Common myeloid progenitor, CD34-positive (primary cell): Measurements from ENCODE around the gene ZFAND3.

Experiments
- CTCF ChIA-PET: fragments of 350-600 bp; sonication (Branson Sonifier 250); formaldehyde crosslinking; loops from one replicate; lab custom pipeline; 2021; ENCODE audit warnings: antibody characterized with exemption; lab: Charles Lee
- POLR2A ChIA-PET: fragments of 350-600 bp; sonication (Branson Sonifier 250); formaldehyde crosslinking; loops from one replicate; lab custom pipeline; 2021; ENCODE audit warnings: antibody characterized with exemption; lab: Charles Lee
- DNase-seq, 3 donors: peaks; one replicate each; pipeline versions ENCODE4 v3.0.0 to v3.0.0-alpha.2; 2013
- H3K27ac ChIP-seq, 2 experiments: 1 replicate in 1 of 2; 2 replicates in 1 of 2; pipeline ENCODE4 v1.7.0; 2013; ENCODE audit warnings: inconsistent platforms in 2 of 2, low read length in 2 of 2, mild to moderate bottlenecking in 2 of 2, low read depth in 1 of 2, moderate library complexity in 1 of 2; ENCODE audit not compliant: severe bottlenecking in 2 of 2, insufficient read depth in 1 of 2, poor library complexity in 1 of 2
- H3K27me3 ChIP-seq, 5 experiments: replicated peaks in 2 of 5; 1 replicate in 3 of 5; 2 replicates in 2 of 5; pipeline versions ENCODE4 v1.6.1 to v1.7.0; 2013; ENCODE audit warnings: low read length in 4 of 5, mild to moderate bottlenecking in 2 of 5, moderate library complexity in 2 of 5, inconsistent platforms in 1 of 5; ENCODE audit not compliant: insufficient read depth in 5 of 5, control insufficient read depth in 4 of 5
- H3K36me3 ChIP-seq, 4 experiments: 1 replicate in 2 of 4; 2 replicates in 2 of 4; pipeline versions ENCODE4 v1.6.1 to v1.7.0; 2013; ENCODE audit warnings: low read length in 3 of 4, control low read depth in 1 of 4, mild to moderate bottlenecking in 1 of 4; ENCODE audit not compliant: control insufficient read depth in 4 of 4, insufficient read depth in 4 of 4
- H3K4me1 ChIP-seq, 4 experiments: 1 replicate in 3 of 4; 2 replicates in 1 of 4; pipeline versions ENCODE4 v1.6.1 to v1.7.1; 2013; ENCODE audit warnings: low read length in 3 of 4, mild to moderate bottlenecking in 3 of 4, control low read depth in 1 of 4, inconsistent platforms in 1 of 4, moderate library complexity in 1 of 4; ENCODE audit not compliant: control insufficient read depth in 4 of 4, insufficient read depth in 4 of 4; ENCODE audit errors: control extremely low read depth in 1 of 4
- H3K4me3 ChIP-seq, 7 experiments: 1 replicate in 4 of 7; 2 replicates in 3 of 7; pipeline versions ENCODE4 v1.5.1 to v1.7.0; 2013; ENCODE audit warnings: mild to moderate bottlenecking in 7 of 7, low read length in 6 of 7, moderate library complexity in 6 of 7, inconsistent platforms in 2 of 7, low read depth in 2 of 7, control low read depth in 1 of 7; ENCODE audit not compliant: insufficient read depth in 4 of 7, control insufficient read depth in 1 of 7; ENCODE audit errors: extremely low read depth in 1 of 7
- H3K9me3 ChIP-seq, 5 experiments: 1 replicate in 4 of 5; 2 replicates in 1 of 5; pipeline versions ENCODE4 v1.6.1 to v1.7.1; 2013; ENCODE audit warnings: low read length in 4 of 5, mild to moderate bottlenecking in 2 of 5, inconsistent platforms in 1 of 5, low read depth in 1 of 5, moderate library complexity in 1 of 5; ENCODE audit not compliant: control insufficient read depth in 4 of 5, insufficient read depth in 2 of 5; ENCODE audit errors: control extremely low read depth in 1 of 5
- WGBS: methylation state at CpG from one replicate; pipeline ENCODE4 v1.1.5; 2013; ENCODE audit not compliant: insufficient coverage; 5-methylcytosine and 5-hydroxymethylcytosine counted together

ZFAND3 gene

GRCh38 chr6:37910998-37911397 is 91.5 kb downstream of the ZFAND3 start:
- DNase-seq: no peak
- POLR2A ChIA-PET: no interaction called here
- peaks cover 0 to 9% (median 0%) of the 10 kb centered on the region in 5 experiments for H3K9me3 ChIP-seq
- WGBS: 100% methylated on average over 1 of the region's 3 CpGs
- H3K4me1 ChIP-seq: peaks cover 0 to 6% (median 1%) of the 10 kb centered on the region in 4 experiments
- no peak overlapping the region for H3K4me3 ChIP-seq
- peaks cover 0 to 5% (median 4%) of the 10 kb centered on the region in 4 experiments for H3K36me3 ChIP-seq
- H3K27ac ChIP-seq: no peak overlapping the region
- CTCF ChIA-PET: interaction anchor here (1.4 kb wide), 1 partner anchor 120 kb away, joined by 3 read pairs; no protein-coding TSS in a partner anchor
- H3K27me3 ChIP-seq: no peaks in the 10 kb centered on the region

DNA sequence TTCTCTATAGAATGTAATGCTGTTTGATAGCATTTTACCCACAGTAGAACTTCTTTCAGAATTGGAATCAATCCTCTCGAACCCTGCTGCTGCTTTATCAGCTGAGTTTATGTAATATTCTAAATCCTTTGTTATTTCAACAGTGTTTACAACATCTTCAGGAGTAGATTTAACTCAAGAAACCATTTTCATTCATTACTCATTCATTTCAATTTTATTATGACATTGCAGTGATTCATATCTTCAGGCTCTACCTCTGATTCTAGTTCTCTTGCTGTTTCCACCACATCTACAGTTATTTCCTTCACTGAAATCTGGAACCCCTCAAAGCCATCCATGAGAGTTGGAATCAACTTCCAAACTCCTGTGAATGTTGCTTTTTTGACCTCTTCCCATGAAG is 93.7 kb downstream of the ZFAND3 start:
- WGBS: no CpG with 5 or more reads among the region's 1 CpG
- peaks cover 0 to 9% (median 0%) of the 10 kb centered on the region in 5 experiments for H3K9me3 ChIP-seq
- no peak overlapping the region for H3K4me3 ChIP-seq
- H3K27me3 ChIP-seq: no peaks in the 10 kb centered on the region
- ChIA-PET POLR2A (no interaction called here), CTCF (no interaction called here)
- no peak overlapping the region for H3K27ac ChIP-seq
- peaks cover 2 to 7% (median 4%) of the 10 kb centered on the region in 4 experiments for H3K36me3 ChIP-seq
- no peak for DNase-seq
- peaks cover 0 to 6% (median 1%) of the 10 kb centered on the region in 4 experiments for H3K4me1 ChIP-seq

DNA sequence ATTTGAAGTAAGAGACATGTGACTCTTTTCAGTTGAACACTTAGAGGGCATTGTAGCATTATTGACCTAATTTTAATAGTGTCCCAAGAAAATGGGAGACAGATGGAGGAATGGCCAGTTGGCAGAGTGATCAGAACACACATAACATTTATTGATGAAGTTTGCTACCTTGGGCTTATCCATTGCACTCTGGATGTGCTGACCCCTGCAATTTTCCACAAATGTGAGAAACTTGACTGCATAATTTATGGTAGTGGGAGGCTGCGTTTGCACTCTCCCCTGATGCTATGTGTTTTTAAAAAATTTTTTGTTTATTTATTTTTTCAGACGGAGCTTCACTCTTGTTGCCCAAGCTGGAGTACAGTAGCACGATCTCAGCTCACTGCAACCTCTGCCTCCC is 95.9 kb downstream of the ZFAND3 start:
- Histone ChIP-seq H3K27me3 (no peaks in the 10 kb centered on the region), H3K4me1 (peaks cover 0 to 2% (median 0%) of the 10 kb centered on the region in 4 experiments), H3K27ac (no peak overlapping the region), H3K9me3 (peaks cover 0 to 9% (median 0%) of the 10 kb centered on the region in 5 experiments), H3K36me3 (peaks cover 2 to 7% (median 4%) of the 10 kb centered on the region in 4 experiments), H3K4me3 (no peak overlapping the region)
- ChIA-PET CTCF (interaction anchor here (1.1 kb wide), 1 partner anchor 23 kb away, joined by 3 read pairs; no protein-coding TSS in a partner anchor), POLR2A (interaction anchor here (0.6 kb wide), 1 partner anchor 17 kb away, joined by 3 read pairs; no protein-coding TSS in a partner anchor)
- 100% methylated on average over 1 of the region's 3 CpGs for WGBS
- no peak for DNase-seq

GRCh38 chr6:37916149-37916548 is 96.6 kb downstream of the ZFAND3 start:
- CTCF ChIA-PET: no interaction called here

GRCh38 chr6:37916675-37917074 is 97.1 kb downstream of the ZFAND3 start:
- no peak overlapping the region for H3K27ac ChIP-seq
- peaks cover 0 to 6% (median 0%) of the 10 kb centered on the region in 5 experiments for H3K9me3 ChIP-seq
- peaks cover 0 to 10% (median 6%) of the 10 kb centered on the region in 4 experiments for H3K4me1 ChIP-seq
- WGBS: 89% methylated on average over 2 of the region's 2 CpGs
- ChIA-PET POLR2A (no interaction called here), CTCF (interaction anchor here (1.6 kb wide), 1 partner anchor 13 kb away, joined by 4 read pairs; no protein-coding TSS in a partner anchor)
- DNase-seq: no peak
- H3K4me3 ChIP-seq: no peak overlapping the region
- H3K36me3 ChIP-seq: peaks cover 0 to 7% (median 4%) of the 10 kb centered on the region in 4 experiments
- no peaks in the 10 kb centered on the region for H3K27me3 ChIP-seq

More at GRCh38 chr6:37916149-37916548, 96.6 kb downstream of the ZFAND3 start:
- Histone ChIP-seq H3K36me3 (peaks cover 0 to 7% (median 4%) of the 10 kb centered on the region in 4 experiments), H3K4me1 (peaks cover 0 to 9% (median 6%) of the 10 kb centered on the region in 4 experiments), H3K9me3 (peaks cover 0 to 6% (median 0%) of the 10 kb centered on the region in 5 experiments), H3K27ac (no peak overlapping the region), H3K4me3 (no peak overlapping the region), H3K27me3 (no peaks in the 10 kb centered on the region)
- 97% methylated on average over 7 of the region's 8 CpGs for WGBS
- no peak for DNase-seq
- POLR2A ChIA-PET: no interaction called here

- no CpG with 5 or more reads among the region's 2 CpGs for WGBS
- Histone ChIP-seq H3K9me3 (peaks cover 0 to 6% (median 0%) of the 10 kb centered on the region in 5 experiments), H3K4me3 (no peak overlapping the region), H3K4me1 (peaks cover 0 to 10% (median 6%) of the 10 kb centered on the region in 4 experiments), H3K36me3 (peaks cover 0 to 7% (median 4%) of the 10 kb centered on the region in 4 experiments), H3K27ac (no peak overlapping the region), H3K27me3 (no peaks in the 10 kb centered on the region)
- no peak for DNase-seq
- POLR2A ChIA-PET: interaction anchor here (0.6 kb wide), 1 partner anchor 918 kb away, joined by 4 read pairs; no protein-coding TSS in a partner anchor
- CTCF ChIA-PET: interaction anchor here (1.3 to 1.6 kb wide), 2 partner anchors 14 to 58 kb away, joined by 3 to 4 read pairs; no protein-coding TSS in a partner anchor
These were observed 98.0 kb downstream of the ZFAND3 start for GRCh38 chr6:37917566-37917965.
